HepG2 (cell line): ENCODE data around the gene ATOH7. TPM values are rescaled to one million over a fixed set of nuclear protein-coding genes. Genes with fewer than 3 reads are reported as not detected.

Experiments used
- ATAC-seq: fragments of 200-7000 bp; cut with Tn5 transposase; 3 replicates; pipeline ENCODE4 v1.9.1; 2020; ENCODE audit warnings: mild to moderate bottlenecking, moderate library complexity
- BruUV-seq: library from RNA; stranded (reverse); fragments of 400-500 nt; replicated peaks from 2 replicates; lab custom pipeline; 2021; lab: Mats Ljungman, UMichigan
- CTCF ChIA-PET: fragments of 300-600 bp; formaldehyde crosslinking; extraction: SDS; loops from one replicate; lab custom pipeline; 2021; ENCODE audit warnings: low total read pairs, inconsistent platforms, low intra/inter-chr PET ratio; lab: Yijun Ruan, JAX
- POLR2A ChIA-PET: fragments of 350-600 bp; sonication (Branson Sonifier 250); formaldehyde crosslinking; loops from one replicate; lab custom pipeline; 2020; ENCODE audit warnings: antibody characterized with exemption, inconsistent platforms; lab: Yijun Ruan, JAX
- DNase-seq: peaks from one replicate; pipeline ENCODE4 v3.0.0-alpha.2; 2015; ENCODE audit warnings: low spot score
- FAIRE-seq: peaks from 3 replicates; lab custom pipeline; 2011; peaks lifted over from hg19 to GRCh38; lab: Jason Lieb, UNC
- H2AFZ ChIP-seq: one replicate; pipeline ENCODE4 v1.6.1; 2011; ENCODE audit warnings: low read length, inconsistent platforms
- H3K27ac ChIP-seq: fragments of 300-600 bp; 3 replicates; pipeline ENCODE4 v1.8.0; 2011; ENCODE audit warnings: mixed run types, mild to moderate bottlenecking, mixed read lengths, low read length, inconsistent platforms; ENCODE audit not compliant: insufficient read depth; ENCODE audit errors: extremely low read length
- H3K27me3 ChIP-seq, 2 experiments: fragments of 200-600 bp in 1 of 2; 2 replicates in 1 of 2; 3 replicates in 1 of 2; pipeline versions ENCODE4 v1.6.0 to v1.8.0; 2011; ENCODE audit warnings: low read length in 2 of 2, mild to moderate bottlenecking in 2 of 2, moderate library complexity in 2 of 2, inconsistent platforms in 1 of 2; ENCODE audit not compliant: insufficient read depth in 2 of 2, control insufficient read depth in 1 of 2
- H3K36me3 ChIP-seq, 2 experiments: fragments of 200-600 bp in 1 of 2; replicated peaks in 1 of 2; 2 replicates in 1 of 2; 3 replicates in 1 of 2; pipeline versions ENCODE4 v1.5.1 to v1.8.0; 2011; ENCODE audit warnings: low read length in 2 of 2, inconsistent platforms in 1 of 2; ENCODE audit not compliant: insufficient read depth in 2 of 2, control insufficient read depth in 1 of 2
- H3K4me1 ChIP-seq: 2 replicates; pipeline ENCODE4 v1.5.1; 2012; ENCODE audit warnings: low read length, inconsistent platforms; ENCODE audit not compliant: insufficient read depth
- H3K4me2 ChIP-seq: 2 replicates; pipeline ENCODE4 v1.6.0; 2011; ENCODE audit warnings: low read depth, low read length, inconsistent platforms
- H3K4me3 ChIP-seq, 3 experiments: fragments of 200-600 bp in 1 of 3; sonication (generic), shearing (Covaris generic) in 1 of 3; replicated peaks in 1 of 3; 2 replicates each; pipeline ENCODE4 v1.5.1; 2011 to 2016; ENCODE audit warnings: low read length in 3 of 3, inconsistent platforms in 2 of 3, low read depth in 2 of 3, mild to moderate bottlenecking in 2 of 3, control low read depth in 1 of 3, mixed read lengths in 1 of 3; ENCODE audit not compliant: insufficient read depth in 1 of 3
- H3K79me2 ChIP-seq: one replicate; pipeline ENCODE4 v1.6.1; 2011; ENCODE audit warnings: low read length, inconsistent platforms; ENCODE audit not compliant: insufficient read depth
- H3K9ac ChIP-seq: 2 replicates; pipeline ENCODE4 v1.6.0; 2011; ENCODE audit warnings: mild to moderate bottlenecking, low read depth, low read length, inconsistent platforms; ENCODE audit not compliant: insufficient read depth
- H3K9me3 ChIP-seq: 2 replicates; pipeline ENCODE4 v1.5.1; 2012; ENCODE audit warnings: mild to moderate bottlenecking, low read length
- H4K20me1 ChIP-seq: 2 replicates; pipeline ENCODE4 v1.6.0; 2011; ENCODE audit warnings: inconsistent platforms, mild to moderate bottlenecking, low read length, moderate library complexity; ENCODE audit not compliant: insufficient read depth
- AFF4 ChIP-seq: sonication (generic); formaldehyde crosslinking; IDR thresholded peaks from 2 replicates; pipeline ENCODE4 v1.4.0; 2020; ENCODE audit warnings: missing genetic modification reagents
- ATAD3A ChIP-seq: sonication (generic); formaldehyde crosslinking; IDR thresholded peaks from 2 replicates; pipeline ENCODE4 v1.4.0; 2020; ENCODE audit warnings: missing genetic modification reagents
- CBX5 ChIP-seq: sonication (generic); formaldehyde crosslinking; IDR thresholded peaks from 2 replicates; pipeline ENCODE4 v1.4.0; 2020; ENCODE audit warnings: missing genetic modification reagents, borderline replicate concordance
- FOXO1 ChIP-seq: sonication (generic); formaldehyde crosslinking; IDR thresholded peaks from 2 replicates; pipeline ENCODE4 v1.4.0; 2020; ENCODE audit warnings: missing genetic modification reagents
- HDAC6 ChIP-seq: fragments of 200-600 bp; sonication (generic); IDR thresholded peaks from 2 replicates; pipeline ENCODE4 v1.7.0; 2017; ENCODE audit warnings: mild to moderate bottlenecking, antibody characterized with exemption, low read length, low read depth
- HMGA1 ChIP-seq: sonication (generic); formaldehyde crosslinking; conservative IDR thresholded peaks from 2 replicates; pipeline ENCODE4 v1.4.0; 2020; ENCODE audit warnings: missing genetic modification reagents
- MED1 ChIP-seq: sonication (generic); formaldehyde crosslinking; IDR thresholded peaks from 2 replicates; pipeline ENCODE4 v1.4.0; 2020; ENCODE audit warnings: missing genetic modification reagents
- MED13 ChIP-seq: sonication (generic); formaldehyde crosslinking; IDR thresholded peaks from 2 replicates; pipeline ENCODE4 v1.5.0; 2020; ENCODE audit warnings: missing genetic modification reagents
- MTA1 ChIP-seq: sonication (generic); formaldehyde crosslinking; IDR thresholded peaks from 2 replicates; pipeline ENCODE4 v1.4.0; 2020; ENCODE audit warnings: missing genetic modification reagents, mild to moderate bottlenecking, borderline replicate concordance
- SMARCE1 ChIP-seq: fragments of 450-650 bp; IDR thresholded peaks from 2 replicates; pipeline ENCODE4 v1.6.1; 2017; ENCODE audit warnings: borderline replicate concordance
- TFE3 ChIP-seq: IDR thresholded peaks from 2 replicates; pipeline ENCODE4 v1.6.1; 2016
- THAP8 ChIP-seq: sonication (generic); formaldehyde crosslinking; IDR thresholded peaks from 2 replicates; pipeline ENCODE4 v1.5.1; 2020; ENCODE audit warnings: missing genetic modification reagents, mild to moderate bottlenecking, borderline replicate concordance
- ZFP91 ChIP-seq: sonication (generic); formaldehyde crosslinking; IDR thresholded peaks from 2 replicates; pipeline ENCODE4 v1.9.0; 2022; ENCODE audit warnings: missing genetic modification reagents, mild to moderate bottlenecking, borderline replicate concordance
- ZMAT5 ChIP-seq: sonication (generic); formaldehyde crosslinking; IDR thresholded peaks from 2 replicates; pipeline ENCODE4 v1.5.0; 2020; ENCODE audit warnings: mild to moderate bottlenecking, low read depth, missing genetic modification reagents, borderline replicate concordance
- ZNF460 ChIP-seq: sonication (generic); formaldehyde crosslinking; IDR thresholded peaks from 2 replicates; pipeline ENCODE4 v1.5.1; 2020; ENCODE audit warnings: missing genetic modification reagents, mild to moderate bottlenecking, borderline replicate concordance
- ZNF749 ChIP-seq: sonication (generic); formaldehyde crosslinking; IDR thresholded peaks from 2 replicates; pipeline ENCODE4 v1.8.0; 2022; ENCODE audit warnings: mild to moderate bottlenecking, missing genetic modification reagents, moderate library complexity, borderline replicate concordance
- ZNF788 ChIP-seq: sonication (generic); formaldehyde crosslinking; IDR thresholded peaks from 2 replicates; pipeline ENCODE4 v1.5.0; 2020; ENCODE audit warnings: mild to moderate bottlenecking, missing genetic modification reagents, borderline replicate concordance
- ZNF790 ChIP-seq: sonication (generic); formaldehyde crosslinking; IDR thresholded peaks from 2 replicates; pipeline ENCODE4 v1.8.0; 2022; ENCODE audit warnings: missing genetic modification reagents, mild to moderate bottlenecking, borderline replicate concordance
- in situ Hi-C: cut with HindIII; loops from 2 replicates; pipeline ENCODE4 v1.10.0; 2017; ENCODE audit warnings: low pct_unique_long_range_greater_than_20kb; ENCODE audit not compliant: extremely low pct_ligation_motif_present
- intact Hi-C: fragments of 100-400 bp; cut with micrococcal nuclease; formaldehyde crosslinking; loops from one replicate; pipeline ENCODE4 v1.10.0; 2022; ENCODE audit not compliant: unreplicated experiment
- polyA plus RNA-seq, 8 experiments: library from polyadenylated mRNA; depleted of rRNA in 3 of 8; stranded (reverse) in 7 of 8; unstranded in 1 of 8; fragments of >200 nt; fragmentation: Illumina TruSeq in 4 of 8; extraction: Trizol in 4 of 8; gene quantifications; 2 replicates each; pipeline versions ENCODE4 v1.2.1 to v1.2.3, GENCODE V29; 2011 to 2016; ENCODE audit warnings: low read depth in 4 of 8, missing spikeins in 1 of 8, mixed read lengths in 1 of 8; ENCODE audit not compliant: insufficient read depth in 1 of 8
- total RNA-seq, 5 experiments: library from RNA; depleted of rRNA; stranded (reverse); fragments of >200 nt; fragmentation: Illumina TruSeq; extraction: Trizol; gene quantifications; 2 replicates each; pipeline ENCODE4 v1.2.3, GENCODE V29; 2016; ENCODE audit warnings: low read depth in 1 of 5

The ATOH7 gene
- total and polyA plus RNA-seq, 2 of the 13 experiments (the other 11 are each of a cell fraction or from before 2014, with no cell fraction given), result 0.07 to 0.11 TPM

GRCh38 chr10:68221196-68221595 lies 10.7 kb downstream of the ATOH7 start:
- TF ChIP-seq ZNF788 (CRISPR knock-in tag), result no peak
- no peak for TF ChIP-seq MTA1
- no peak for TF ChIP-seq HDAC6
- no peak for TF ChIP-seq TFE3
- TF ChIP-seq FOXO1 (CRISPR knock-in tag), result no peak
- TF ChIP-seq CBX5 (CRISPR knock-in tag), result no peak
- TF ChIP-seq ZNF790 (CRISPR knock-in tag), result no peak
- TF ChIP-seq ZNF749 (CRISPR knock-in tag), result no peak
- TF ChIP-seq THAP8, result no peak
- TF ChIP-seq SMARCE1, result no peak
- no peak for TF ChIP-seq AFF4 (CRISPR knock-in tag)
- TF ChIP-seq ZNF460 (CRISPR knock-in tag), result no peak
- no peak for TF ChIP-seq ZMAT5 (CRISPR knock-in tag)
- no peak for TF ChIP-seq MED1 (CRISPR knock-in tag)
- no peak for TF ChIP-seq HMGA1 (CRISPR knock-in tag)
- TF ChIP-seq ZFP91 (CRISPR knock-in tag), result no peak
- TF ChIP-seq MED13 (CRISPR knock-in tag), result no peak
- no peak for TF ChIP-seq ATAD3A
- FAIRE-seq (no peak), DNase-seq (no peak), ATAC-seq (no peak)
- BruUV-seq, result no TSS peak
- ChIA-PET POLR2A (no interaction called here), CTCF (no interaction called here)
- H3K4me2 ChIP-seq, result no peak overlapping the region
- no peaks in the 10 kb centered on the region for H4K20me1 ChIP-seq
- H3K36me3 ChIP-seq, result no peaks in the 10 kb centered on the region
- peaks cover 0 to 5% of the 10 kb centered on the region in 2 experiments; a peak in 1 of 5 replicates for H3K27me3 ChIP-seq
- no peak overlapping the region for H2AFZ ChIP-seq
- in situ Hi-C loops, result no loop called here
- no peaks in the 10 kb centered on the region for H3K4me1 ChIP-seq
- H3K9me3 ChIP-seq, result no peaks in the 10 kb centered on the region
- intact Hi-C loops, result no loop called here
- no peak overlapping the region for H3K27ac ChIP-seq
- no peak overlapping the region for H3K9ac ChIP-seq
- H3K79me2 ChIP-seq, result no peaks in the 10 kb centered on the region
- H3K4me3 ChIP-seq, result no peak overlapping the region
